B cell (primary cell): Measurements from ENCODE around the gene COX17. TPM values are rescaled to one million over a fixed set of nuclear protein-coding genes. Genes with fewer than 3 reads are reported as not detected.

Source experiments
- ATAC-seq: fragments of 200-7000 bp; cut with Tn5 transposase; one replicate; pipeline ENCODE4 v1.10.0; 2021; ENCODE audit warnings: low read depth, mild to moderate bottlenecking, moderate number of reproducible peaks, moderate library complexity
- CTCF ChIA-PET: fragments of 350-600 bp; sonication (Branson Sonifier 250); formaldehyde crosslinking; loops from one replicate; lab custom pipeline; 2021; ENCODE audit warnings: antibody characterized with exemption, inconsistent platforms; lab: Charles Lee
- POLR2A ChIA-PET: fragments of 350-600 bp; sonication (Branson Sonifier 250); formaldehyde crosslinking; loops from one replicate; lab custom pipeline; 2021; ENCODE audit warnings: antibody characterized with exemption; lab: Charles Lee
- DNase-seq: peaks from one replicate; pipeline ENCODE4 v3.0.0; 2013
- H2AFZ ChIP-seq: 2 replicates; pipeline ENCODE4 v1.6.1; 2012; ENCODE audit warnings: mild to moderate bottlenecking, low read depth, low read length; ENCODE audit not compliant: insufficient read depth, poor library complexity, severe bottlenecking
- H3K27ac ChIP-seq, 2 donors: 1 replicate in 1 of 2; 2 replicates in 1 of 2; pipeline ENCODE4 v1.5.1; 2012 to 2013; ENCODE audit warnings: low read length in 2 of 2, mild to moderate bottlenecking in 2 of 2, moderate library complexity in 1 of 2
- H3K27me3 ChIP-seq, 4 experiments: fragments of 200-600 bp in 1 of 4; sonication (generic) in 1 of 4; replicated peaks in 1 of 4; 1 replicate in 2 of 4; 2 replicates in 2 of 4; pipeline versions ENCODE4 v1.6.1 to v1.7.0; 2013 to 2016; ENCODE audit warnings: low read length in 3 of 4, mild to moderate bottlenecking in 2 of 4, mixed read lengths in 1 of 4, moderate library complexity in 1 of 4; ENCODE audit not compliant: insufficient read depth in 4 of 4, control insufficient read depth in 3 of 4; ENCODE audit errors: control extremely low read depth in 1 of 4
- H3K36me3 ChIP-seq, 2 experiments: replicated peaks in 1 of 2; 1 replicate in 1 of 2; 2 replicates in 1 of 2; pipeline versions ENCODE4 v1.6.1 to v1.7.1; 2013; ENCODE audit warnings: low read length in 1 of 2; ENCODE audit not compliant: insufficient read depth in 2 of 2, control insufficient read depth in 1 of 2; ENCODE audit errors: control extremely low read depth in 1 of 2, extremely low read depth in 1 of 2
- H3K4me1 ChIP-seq, 2 donors: fragments of 200-600 bp in 1 of 2; sonication (generic) in 1 of 2; 1 replicate in 1 of 2; 2 replicates in 1 of 2; pipeline versions ENCODE4 v1.5.1 to v1.6.1; 2013 to 2017; ENCODE audit warnings: low read length in 2 of 2; ENCODE audit not compliant: control insufficient read depth in 2 of 2, insufficient read depth in 2 of 2
- H3K4me2 ChIP-seq: replicated peaks from 2 replicates; pipeline ENCODE3; 2012; ENCODE audit warnings: mild to moderate bottlenecking, low read depth, low read length; ENCODE audit not compliant: poor library complexity, severe bottlenecking
- H3K4me3 ChIP-seq, 5 experiments: fragments of 200-600 bp in 1 of 5; sonication (generic) in 1 of 5; 1 replicate in 3 of 5; 2 replicates in 2 of 5; pipeline versions ENCODE4 v1.5.1 to v1.7.0; 2011 to 2016; ENCODE audit warnings: low read length in 4 of 5, mild to moderate bottlenecking in 4 of 5, low read depth in 2 of 5, control low read depth in 1 of 5, moderate library complexity in 1 of 5; ENCODE audit not compliant: insufficient read depth in 1 of 5; ENCODE audit errors: control extremely low read depth in 1 of 5, extremely low read depth in 1 of 5
- H3K79me2 ChIP-seq: fragments of 200-600 bp; sonication (generic); one replicate; pipeline ENCODE4 v1.6.0; 2016; ENCODE audit warnings: low read length; ENCODE audit not compliant: control insufficient read depth, insufficient read depth
- H3K9ac ChIP-seq: fragments of 200-600 bp; sonication (generic); 2 replicates; pipeline ENCODE4 v1.6.1; 2017; ENCODE audit warnings: mild to moderate bottlenecking, low read length, moderate library complexity
- H3K9me3 ChIP-seq, 3 donors: one replicate each; pipeline versions ENCODE4 v1.6.1 to v1.7.1; 2013; ENCODE audit warnings: low read length in 2 of 3; ENCODE audit not compliant: control insufficient read depth in 2 of 3, insufficient read depth in 1 of 3; ENCODE audit errors: control extremely low read depth in 1 of 3
- H4K20me1 ChIP-seq: 2 replicates; pipeline ENCODE4 v1.6.0; 2012; ENCODE audit warnings: mild to moderate bottlenecking, low read length; ENCODE audit not compliant: insufficient read depth, control insufficient read depth, poor library complexity, severe bottlenecking
- H3K27ac Mint-ChIP-seq: one replicate; pipeline ENCODE4 v1.8.0; 2021; ENCODE audit warnings: mixed read lengths
- H3K27me3 Mint-ChIP-seq: one replicate; pipeline ENCODE4 v1.8.0; 2021; ENCODE audit warnings: mixed read lengths
- H3K4me1 Mint-ChIP-seq: one replicate; pipeline ENCODE4 v1.8.0; 2021; ENCODE audit warnings: mixed read lengths
- H3K4me3 Mint-ChIP-seq: one replicate; pipeline ENCODE4 v1.8.0; 2021; ENCODE audit warnings: mixed read lengths
- H3K9me3 Mint-ChIP-seq: one replicate; pipeline ENCODE4 v1.8.0; 2022; ENCODE audit warnings: mixed read lengths; ENCODE audit not compliant: insufficient read depth
- CTCF ChIP-seq: fragments of 200-600 bp; IDR thresholded peaks from one replicate; pipeline ENCODE4 v1.8.0; 2022; ENCODE audit warnings: antibody characterized with exemption, mild to moderate bottlenecking
- EZH2 ChIP-seq: IDR thresholded peaks from 2 replicates; pipeline ENCODE4 v1.6.1; 2012; ENCODE audit warnings: borderline replicate concordance, low read depth, mild to moderate bottlenecking, moderate library complexity, low read length; ENCODE audit not compliant: insufficient read depth, poor library complexity, severe bottlenecking
- WGBS: methylation state at CpG from one replicate; pipeline ENCODE4 v1.1.5; 2013; ENCODE audit warnings: missing lambda C conversion rate; ENCODE audit not compliant: insufficient coverage; 5-methylcytosine and 5-hydroxymethylcytosine counted together
- intact Hi-C: fragments of 100-400 bp; cut with micrococcal nuclease; formaldehyde crosslinking; loops from one replicate; pipeline ENCODE4 v1.10.0; 2022
- polyA plus RNA-seq: library from polyadenylated mRNA; depleted of rRNA; stranded (reverse); fragments of >200 nt; gene quantifications from 2 replicates; pipeline ENCODE4 v1.2.3, GENCODE V29; 2012
- total RNA-seq, 2 donors: library from RNA; stranded (reverse); fragments of 120-200 nt in 1 of 2; gene quantifications; 1 replicate in 1 of 2; 2 replicates in 1 of 2; pipeline versions ENCODE4 v1.2.3 to v1.2.4, GENCODE V29; 2013 to 2022

The COX17 gene
- total and polyA plus RNA-seq, 2 donors (not counting 1 experiment from before 2014, with no cell fraction given) = 20.0 to 47.8 TPM

GRCh38 chr3:119665954-119666559 is 11.1 kb downstream of the COX17 start:
- H3K4me1 Mint-ChIP-seq = peaks cover 44% of the 10 kb centered on the region
- intact Hi-C loops = no loop called here
- ATAC-seq (no peak), DNase-seq (no peak)
- H2AFZ ChIP-seq = no peak overlapping the region
- H3K9ac ChIP-seq = no peak overlapping the region
- no peak overlapping the region for H3K4me3 ChIP-seq
- peaks cover 9 to 15% of the 10 kb centered on the region in 2 donors for H3K4me1 ChIP-seq
- CTCF ChIA-PET = no interaction called here
- no peak for TF ChIP-seq EZH2
- TF ChIP-seq CTCF = no peak
- no peaks in the 10 kb centered on the region for H3K79me2 ChIP-seq
- H3K9me3 Mint-ChIP-seq = no peaks in the 10 kb centered on the region
- no peak overlapping the region for H3K27ac Mint-ChIP-seq
- peaks cover 8 to 28% of the 10 kb centered on the region in 2 experiments for H3K36me3 ChIP-seq
- no CpG with 5 or more reads among the region's 6 CpGs for WGBS
- no peaks in the 10 kb centered on the region for H4K20me1 ChIP-seq
- no peaks in the 10 kb centered on the region for H3K9me3 ChIP-seq
- no peak overlapping the region for H3K4me3 Mint-ChIP-seq
- no peak overlapping the region for H3K4me2 ChIP-seq
- H3K27me3 ChIP-seq = no peaks in the 10 kb centered on the region
- H3K27me3 Mint-ChIP-seq = no peaks in the 10 kb centered on the region
- POLR2A ChIA-PET = no interaction called here
- no peak overlapping the region for H3K27ac ChIP-seq

- ChIA-PET CTCF (no interaction called here), POLR2A (interaction anchor here (0.6 to 1.2 kb wide), 2 partner anchors 19 to 1848 kb away, joined by 4 to 10 read pairs; no protein-coding TSS in a partner anchor)
- Histone ChIP-seq H3K4me3 (no peak overlapping the region), H3K4me2 (no peak overlapping the region), H4K20me1 (no peaks in the 10 kb centered on the region), H3K4me1 (peaks cover 9 to 15% of the 10 kb centered on the region in 2 donors), H3K79me2 (no peaks in the 10 kb centered on the region), H3K9me3 (no peaks in the 10 kb centered on the region), H3K27ac (peak overlapping the region; percentile 8 to 50), H3K27me3 (no peaks in the 10 kb centered on the region), H2AFZ (peak overlapping the region; percentile 24), H3K36me3 (peaks cover 4 to 18% of the 10 kb centered on the region in 2 experiments), H3K9ac (no peak overlapping the region)
- Mint-ChIP-seq H3K27me3 (no peaks in the 10 kb centered on the region), H3K27ac (peak overlapping the region; percentile 81), H3K4me3 (no peak overlapping the region), H3K9me3 (no peaks in the 10 kb centered on the region), H3K4me1 (peaks cover 43% of the 10 kb centered on the region)
- WGBS = 33% methylated on average over 1 of the region's 4 CpGs
- DNase-seq (peak; percentile 46), ATAC-seq (peak; percentile 24)
- no peak for TF ChIP-seq CTCF
- TF ChIP-seq EZH2 = no peak
- intact Hi-C loops = no loop called here
Observed at GRCh38 chr3:119664850-119665379, 12.3 kb downstream of the COX17 start.
